Stimulated activated naive CD4-positive, alpha-beta T cell treated with Interleukin-2 at 50 U/mL for 16 hours (primary cell): ENCODE results near the gene TGM5.
A peak's percentile ranks its signal among the peaks of the same experiment; 100 is the strongest.
"Not testable (repeated sequence)": the region's sequence is repeated elsewhere in the genome, so short reads cannot be mapped to it uniquely, and the experiment has no call there.

Experiments
- DNase-seq: peaks from one replicate; lab custom pipeline; 2025; lab: John Stamatoyannopoulos, UW

TGM5 gene

GRCh38 chr15:43244092-43244491 lies 22.6 kb downstream of the TGM5 start:
- DNase-seq = no peak

DNA sequence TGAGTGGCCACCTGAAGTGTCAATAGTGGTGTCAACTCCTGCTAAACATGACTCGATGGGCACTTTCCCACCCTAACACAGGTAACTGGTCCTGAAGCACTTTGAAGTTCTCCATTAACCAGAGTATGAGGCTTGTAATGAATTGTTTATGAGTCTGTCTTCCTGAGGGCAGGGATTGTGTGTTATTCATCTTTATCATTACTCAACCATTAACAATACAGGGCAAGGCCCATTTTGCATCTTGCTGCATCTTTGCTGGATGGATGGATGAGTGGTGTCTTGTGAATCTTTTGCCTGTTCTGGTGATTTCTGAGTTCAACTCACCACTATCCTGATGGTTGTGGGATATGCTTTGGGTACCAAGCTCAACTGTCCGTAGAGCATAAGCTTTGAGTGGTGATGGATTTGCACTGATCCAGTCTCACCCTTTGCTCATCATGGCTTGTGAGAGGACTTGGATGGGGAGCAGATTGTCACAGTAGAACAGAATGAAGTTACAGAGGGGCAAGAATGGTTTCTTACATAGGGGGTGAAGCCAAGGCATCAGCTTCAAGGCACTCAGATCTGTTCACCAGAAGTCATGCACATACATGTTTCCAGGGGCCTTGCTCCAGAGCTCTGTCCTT lies 23.6 kb downstream of the TGM5 start:
- DNase-seq = no peak

- DNase-seq = no peak
Observed at GRCh38 chr15:43242616-43243015, 24.1 kb downstream of the TGM5 start.

- DNase-seq = no peak
Observed at GRCh38 chr15:43241100-43241499, 25.6 kb downstream of the TGM5 start.

DNA sequence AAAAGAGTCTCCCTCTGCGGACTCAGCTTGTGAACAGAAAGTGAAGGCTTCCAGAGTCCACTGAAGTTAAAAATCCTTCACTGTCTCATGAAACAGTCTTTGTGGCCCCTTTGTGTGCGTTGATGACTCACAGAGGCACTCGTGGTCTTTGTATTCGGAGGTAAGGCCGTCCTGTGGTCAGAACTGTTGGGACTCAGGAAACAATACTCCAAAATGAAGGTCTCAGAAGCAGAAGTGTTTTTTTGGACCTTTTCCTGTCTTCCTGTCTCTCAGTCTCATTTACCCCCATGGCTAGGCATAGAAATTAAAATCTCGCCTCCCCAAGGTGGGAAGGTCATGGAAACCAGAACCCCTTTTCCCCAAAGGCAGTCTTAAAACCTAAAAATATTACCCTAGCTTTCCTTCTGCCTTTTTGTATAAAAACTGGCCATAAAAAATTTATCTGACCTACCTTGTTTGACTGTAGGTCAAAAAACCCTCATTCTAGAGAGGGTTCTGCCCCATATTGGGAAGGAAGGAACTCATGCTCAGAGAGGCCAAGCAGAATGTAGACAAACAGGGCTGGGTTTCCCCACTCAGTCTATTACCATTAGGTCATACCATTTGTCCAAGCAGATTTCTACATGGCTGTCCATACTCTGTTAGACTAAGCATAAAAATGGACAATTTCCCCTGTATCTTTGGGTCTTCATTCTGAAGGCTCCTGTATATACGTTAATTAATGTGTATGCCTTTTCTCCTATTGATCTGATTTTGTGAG lies 26.8 kb downstream of the TGM5 start:
- DNase-seq = no peak

- no peak for DNase-seq
Observed at GRCh38 chr15:43238671-43239131, 28.0 kb downstream of the TGM5 start.

- no peak for DNase-seq
Observed at GRCh38 chr15:43237842-43238470, 28.8 kb downstream of the TGM5 start.

- no peak for DNase-seq
Observed at GRCh38 chr15:43235536-43235935, 31.2 kb downstream of the TGM5 start.

- DNase-seq = no peak
Observed at GRCh38 chr15:43232289-43232874, 34.3 kb downstream of the TGM5 start.

DNA sequence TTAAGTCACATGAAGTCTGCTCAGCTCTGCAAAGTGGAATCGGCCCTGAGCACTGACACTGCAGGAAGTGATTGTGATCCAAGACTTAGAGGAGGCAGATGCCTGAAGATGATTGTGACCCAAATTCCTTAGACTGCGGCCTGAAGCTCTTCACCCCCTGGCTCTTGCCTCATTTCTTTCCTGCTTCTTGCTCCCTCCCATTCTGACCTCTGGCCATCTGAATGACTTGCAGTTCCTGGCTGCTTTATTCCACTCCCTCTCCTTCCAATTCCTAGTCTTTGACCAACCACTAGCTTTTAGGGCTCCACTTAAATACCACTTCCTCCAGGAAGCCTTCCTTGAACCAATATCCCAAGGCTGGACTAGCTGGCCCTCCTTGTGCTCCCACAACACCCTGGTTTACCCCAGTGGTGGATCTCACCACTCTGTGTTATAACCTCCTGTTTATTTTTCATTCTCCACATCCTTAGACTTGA lies 36.0 kb downstream of the TGM5 start:
- no peak for DNase-seq

DNA sequence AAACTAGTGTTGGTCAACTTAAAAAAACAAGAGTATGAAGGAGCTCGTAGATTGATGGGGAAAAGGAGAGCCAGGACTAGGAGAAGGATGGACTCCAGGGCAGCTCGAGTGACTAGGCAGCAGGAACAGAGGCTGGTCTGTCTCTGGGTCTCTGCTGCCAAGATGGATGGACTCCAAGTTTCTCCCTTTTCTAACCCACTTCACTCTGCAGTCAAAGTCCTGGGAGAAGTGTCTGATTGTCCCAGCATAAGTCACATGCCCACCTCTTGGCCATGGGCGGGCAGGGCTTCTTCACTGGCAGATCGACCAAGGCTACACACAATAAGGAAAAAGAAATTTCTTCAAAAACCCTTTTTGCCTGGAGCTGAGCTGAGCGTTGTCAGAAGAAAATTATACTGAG lies 36.8 kb downstream of the TGM5 start:
- DNase-seq = no peak

DNA sequence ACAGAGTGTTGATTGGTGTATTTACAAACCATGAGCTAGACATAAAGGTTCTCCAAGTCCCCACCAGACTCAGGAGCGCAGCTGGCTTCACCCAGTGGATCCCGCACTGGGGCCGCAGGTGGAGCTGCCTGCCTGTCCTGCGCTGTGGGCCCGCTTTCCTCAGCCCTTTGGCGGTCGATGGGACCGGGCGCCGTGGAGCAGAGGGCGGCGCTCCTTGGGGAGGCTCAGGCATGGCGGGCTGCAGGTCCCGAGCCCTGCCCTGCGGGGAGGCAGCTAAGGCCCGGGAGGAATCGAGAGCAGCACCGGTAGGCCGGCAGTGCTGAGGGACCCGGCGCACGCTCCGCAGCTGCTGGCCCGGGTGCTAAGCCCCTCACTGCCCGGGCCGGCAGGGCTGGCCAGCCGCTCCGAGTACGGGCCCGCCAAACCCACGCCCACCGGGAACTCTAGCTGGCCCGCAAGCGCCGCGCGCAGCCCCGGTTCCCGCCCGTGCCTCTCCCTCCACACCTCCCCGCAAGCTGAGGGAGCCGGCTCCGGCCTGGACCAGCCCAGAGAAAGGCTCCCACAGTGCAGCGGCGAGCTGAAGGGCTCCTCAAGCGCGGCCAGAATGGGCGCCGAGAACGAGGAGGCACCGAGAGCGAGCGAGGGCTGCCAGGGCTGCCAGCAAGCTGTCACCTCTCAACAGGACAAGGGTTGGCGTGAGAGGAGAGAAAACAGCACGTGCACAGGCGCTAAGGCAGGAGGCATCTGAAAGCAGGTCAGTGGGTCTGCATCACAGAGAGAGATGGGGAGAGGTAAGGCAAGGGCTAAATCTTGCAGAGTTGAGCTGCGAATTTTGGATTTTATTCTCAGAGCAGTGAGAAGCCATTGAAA lies 40.1 kb downstream of the TGM5 start:
- DNase-seq = no peak

- DNase-seq = not testable (repeated sequence)
Observed at GRCh38 chr15:43225950-43226255, 40.8 kb downstream of the TGM5 start.

- DNase-seq = peak; percentile 23
Observed at GRCh38 chr15:43225201-43225949, 41.4 kb downstream of the TGM5 start.

- DNase-seq = no peak
Observed at GRCh38 chr15:43221422-43221821, 45.3 kb downstream of the TGM5 start.

DNA sequence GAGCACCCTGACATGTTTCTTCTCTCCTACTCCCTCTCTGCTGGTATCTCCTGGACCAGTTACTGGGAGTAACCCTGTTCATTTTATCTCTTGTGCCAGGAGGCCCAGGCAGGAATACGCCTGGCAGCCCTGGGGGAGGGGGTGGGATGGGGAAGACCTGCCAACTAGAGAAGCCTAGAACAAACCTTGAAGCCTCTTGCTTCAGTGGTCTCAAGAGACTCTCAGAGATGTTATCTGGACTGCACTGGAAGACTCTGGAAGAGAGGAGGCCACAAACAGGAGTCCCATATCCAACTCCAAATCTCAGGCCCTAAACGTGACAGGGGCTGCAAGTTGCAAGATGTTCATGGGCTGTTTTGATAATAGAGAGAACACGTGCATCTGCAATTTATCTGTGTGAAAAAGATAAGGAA lies 45.7 kb downstream of the TGM5 start, which contains the start of gene EPB42:
TSS of gene EPB42 (minus strand) at position 28 of the 413 bp plus-strand sequence. CDS start 193 bp downstream, outside the sequence.
- no peak for DNase-seq

GRCh38 chr15:43219929-43220928 lies 46.5 kb downstream of the TGM5 start:
- no peak for DNase-seq

- no peak for DNase-seq
Observed at GRCh38 chr15:43218908-43219706, 47.6 kb downstream of the TGM5 start.

DNA sequence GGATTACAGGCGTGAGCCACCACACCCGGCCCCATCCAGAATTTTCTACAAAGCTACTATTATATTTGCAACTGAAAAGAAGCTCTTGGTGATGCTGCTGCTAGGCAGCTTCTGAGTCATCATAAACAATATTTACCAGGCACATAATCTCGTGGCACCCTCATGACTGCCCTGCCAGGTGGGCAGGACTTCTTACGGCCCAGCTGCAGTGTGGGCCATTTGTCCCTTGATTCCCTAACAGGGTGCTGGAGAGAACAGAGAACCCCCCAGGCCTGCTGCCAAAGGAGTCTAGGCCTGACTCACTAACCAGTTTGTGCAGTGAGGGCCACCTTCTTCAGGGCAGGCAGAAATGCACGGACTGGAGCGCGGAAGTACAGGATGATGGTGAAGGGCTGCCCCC lies 50.8 kb downstream of the TGM5 start:
- no peak for DNase-seq
